IPS-18a (cell line): ENCODE results near the gene KCNJ14.
A peak's percentile ranks its signal among the peaks of the same experiment; 100 is the strongest.

Experiments
- H3K27ac ChIP-seq: one replicate; pipeline ENCODE4 v1.5.1; 2013; ENCODE audit warnings: low read length
- H3K27me3 ChIP-seq: one replicate; pipeline ENCODE4 v1.6.1; 2013; ENCODE audit warnings: mild to moderate bottlenecking, low read length; ENCODE audit not compliant: control insufficient read depth, insufficient read depth
- H3K36me3 ChIP-seq: one replicate; pipeline ENCODE4 v1.6.1; 2013; ENCODE audit warnings: low read depth, low read length; ENCODE audit not compliant: control insufficient read depth
- H3K4me1 ChIP-seq: one replicate; pipeline ENCODE4 v1.6.1; 2013; ENCODE audit warnings: low read depth, low read length; ENCODE audit not compliant: control insufficient read depth
- H3K4me3 ChIP-seq: one replicate; pipeline ENCODE4 v1.5.1; 2013; ENCODE audit warnings: low read length
- H3K9ac ChIP-seq: one replicate; pipeline ENCODE4 v1.6.1; 2013; ENCODE audit warnings: mild to moderate bottlenecking, low read length, moderate library complexity
- H3K9me3 ChIP-seq: one replicate; pipeline ENCODE4 v1.6.1; 2013; ENCODE audit warnings: low read depth, low read length; ENCODE audit not compliant: control insufficient read depth

Gene KCNJ14

GRCh38 chr19:48446579-48446978 is 8.8 kb upstream of the KCNJ14 start:
- Histone ChIP-seq H3K36me3 (peaks cover 41% of the 10 kb centered on the region), H3K27me3 (no peaks in the 10 kb centered on the region), H3K9ac (peak overlapping the region; percentile 94), H3K4me3 (peak overlapping the region; percentile 91), H3K9me3 (no peaks in the 10 kb centered on the region), H3K4me1 (peaks cover 5% of the 10 kb centered on the region), H3K27ac (no peak overlapping the region)

- H3K27me3 ChIP-seq: no peaks in the 10 kb centered on the region
- peaks cover 5% of the 10 kb centered on the region for H3K4me1 ChIP-seq
- no peak overlapping the region for H3K9ac ChIP-seq
- no peak overlapping the region for H3K4me3 ChIP-seq
- no peak overlapping the region for H3K27ac ChIP-seq
- no peaks in the 10 kb centered on the region for H3K9me3 ChIP-seq
- peaks cover 57% of the 10 kb centered on the region for H3K36me3 ChIP-seq
Measured at GRCh38 chr19:48448563-48448962, 6.8 kb upstream of the KCNJ14 start.

GRCh38 chr19:48450441-48450840 is 4.9 kb upstream of the KCNJ14 start:
- no peak overlapping the region for H3K27ac ChIP-seq
- no peaks in the 10 kb centered on the region for H3K4me1 ChIP-seq
- H3K9me3 ChIP-seq: no peaks in the 10 kb centered on the region
- H3K9ac ChIP-seq: no peak overlapping the region
- H3K4me3 ChIP-seq: no peak overlapping the region
- no peaks in the 10 kb centered on the region for H3K27me3 ChIP-seq
- peaks cover 67% of the 10 kb centered on the region for H3K36me3 ChIP-seq

DNA sequence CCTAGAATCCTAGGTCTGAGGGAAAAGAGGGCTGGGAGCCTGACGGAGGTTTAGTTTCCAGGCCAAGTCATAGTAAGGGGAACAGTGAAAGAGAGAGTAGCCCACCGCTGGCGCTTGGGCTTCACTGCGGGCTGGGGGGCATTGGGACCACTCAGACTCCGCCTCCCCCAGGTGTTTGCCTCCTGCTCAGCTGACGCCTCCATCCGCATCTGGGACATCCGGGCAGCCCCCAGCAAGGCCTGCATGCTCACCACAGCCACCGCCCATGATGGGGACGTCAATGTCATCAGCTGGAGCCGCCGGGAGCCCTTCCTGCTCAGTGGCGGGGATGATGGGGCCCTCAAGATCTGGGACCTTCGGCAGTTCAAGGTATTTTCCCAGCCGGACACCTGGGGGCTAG is 4.5 kb upstream of the KCNJ14 start:
- Histone ChIP-seq H3K27me3 (no peaks in the 10 kb centered on the region), H3K36me3 (peaks cover 72% of the 10 kb centered on the region), H3K4me1 (no peaks in the 10 kb centered on the region), H3K4me3 (no peak overlapping the region), H3K9me3 (no peaks in the 10 kb centered on the region), H3K27ac (no peak overlapping the region), H3K9ac (no peak overlapping the region)

DNA sequence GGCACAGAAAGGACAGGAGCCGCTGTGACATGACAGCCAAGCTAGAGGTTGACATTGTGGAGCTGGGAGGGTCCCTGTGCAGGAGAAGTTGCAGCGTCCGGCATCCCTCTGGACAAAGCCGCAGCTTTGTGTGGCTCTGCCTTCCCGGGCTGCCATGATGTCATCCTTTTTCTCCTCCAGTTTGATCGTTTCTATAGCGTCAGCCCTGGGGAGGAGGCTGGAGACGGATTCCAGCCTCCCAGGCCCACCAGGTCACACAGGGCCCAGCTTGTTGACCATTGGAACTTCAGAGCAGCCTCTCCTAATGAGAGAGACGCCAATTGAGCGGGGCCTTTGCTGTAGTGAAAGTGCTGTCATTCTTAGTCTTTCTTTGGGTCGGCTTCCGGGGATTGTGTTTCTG is 3.8 kb upstream of the KCNJ14 start:
- no peak overlapping the region for H3K27ac ChIP-seq
- no peak overlapping the region for H3K9ac ChIP-seq
- H3K4me3 ChIP-seq: no peak overlapping the region
- no peaks in the 10 kb centered on the region for H3K9me3 ChIP-seq
- H3K36me3 ChIP-seq: peaks cover 78% of the 10 kb centered on the region
- no peaks in the 10 kb centered on the region for H3K27me3 ChIP-seq
- H3K4me1 ChIP-seq: no peaks in the 10 kb centered on the region

GRCh38 chr19:48452289-48453190 is 2.8 kb upstream of the KCNJ14 start:
- Histone ChIP-seq H3K36me3 (peaks cover 79% of the 10 kb centered on the region), H3K27ac (no peak overlapping the region), H3K9me3 (no peaks in the 10 kb centered on the region), H3K4me1 (no peaks in the 10 kb centered on the region), H3K9ac (no peak overlapping the region), H3K4me3 (no peak overlapping the region), H3K27me3 (no peaks in the 10 kb centered on the region)

DNA sequence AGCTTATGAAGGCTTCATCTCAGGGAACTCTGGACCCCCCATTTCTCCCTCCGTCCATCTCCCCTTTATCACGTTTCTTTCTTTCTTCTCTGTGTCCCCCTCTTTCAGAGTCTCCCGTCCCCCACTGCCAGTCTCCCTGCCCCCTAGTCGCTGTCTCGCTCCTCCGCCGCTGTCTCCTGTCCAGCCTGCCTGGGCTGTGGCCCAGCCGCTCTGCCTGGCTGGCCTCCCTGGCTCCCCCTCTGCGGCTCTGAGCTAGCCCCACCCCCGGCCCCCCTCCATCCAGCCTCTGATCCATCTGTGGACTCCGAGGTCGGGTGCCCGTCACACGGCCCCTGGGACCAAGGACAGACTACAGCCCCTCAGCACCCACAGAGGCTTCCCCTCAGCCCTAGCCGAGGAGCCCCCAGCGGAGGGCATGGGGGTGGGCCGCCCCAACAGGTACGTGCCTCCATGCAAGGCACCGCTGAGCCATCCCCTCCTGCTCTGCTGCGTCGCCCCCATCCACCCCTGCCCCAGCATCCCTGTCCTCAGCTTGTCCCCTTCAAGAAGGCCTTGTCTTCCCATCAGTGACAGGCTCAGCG is 1.1 kb upstream of the KCNJ14 start:
- H3K9ac ChIP-seq: no peak overlapping the region
- peaks cover 65% of the 10 kb centered on the region for H3K36me3 ChIP-seq
- no peak overlapping the region for H3K27ac ChIP-seq
- no peaks in the 10 kb centered on the region for H3K4me1 ChIP-seq
- no peaks in the 10 kb centered on the region for H3K9me3 ChIP-seq
- H3K27me3 ChIP-seq: no peaks in the 10 kb centered on the region
- H3K4me3 ChIP-seq: no peak overlapping the region

DNA sequence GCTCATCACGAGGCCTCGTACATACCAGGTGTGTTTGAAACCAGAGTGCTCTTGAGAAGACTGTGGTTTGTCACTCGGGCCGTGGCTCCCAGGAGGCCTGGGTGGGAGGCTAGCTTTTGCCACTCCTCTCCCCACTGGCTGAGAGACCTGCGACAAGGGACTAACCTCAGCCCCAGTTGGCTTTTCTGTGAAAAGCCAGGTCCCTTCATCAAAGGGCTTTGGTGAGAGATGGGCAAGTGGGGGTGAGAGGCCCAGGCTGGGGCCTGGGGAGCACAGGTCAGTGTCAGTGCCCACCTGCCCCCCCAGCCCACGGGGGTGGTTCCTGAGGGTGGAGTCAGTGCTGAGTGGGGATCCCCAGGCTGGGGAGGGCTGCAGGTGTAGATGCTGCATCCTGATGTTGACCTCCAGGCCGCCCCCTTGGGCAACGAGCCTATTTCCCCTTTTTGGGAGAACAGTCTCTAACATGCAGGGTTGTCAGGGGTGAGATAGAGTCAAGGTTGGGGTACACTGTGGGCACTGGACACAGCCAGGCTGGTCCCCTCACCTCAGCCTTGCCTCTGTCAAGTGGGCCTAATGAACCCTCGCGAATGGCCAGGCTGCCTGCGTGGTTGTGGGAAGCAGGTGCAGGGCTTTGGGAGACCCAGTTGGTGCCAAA is 661 bp downstream of the KCNJ14 start:
- Histone ChIP-seq H3K4me3 (no peak overlapping the region), H3K36me3 (peaks cover 47% of the 10 kb centered on the region)

GRCh38 chr19:48456864-48457263 is 1.5 kb downstream of the KCNJ14 start:
- Histone ChIP-seq H3K4me3 (no peak overlapping the region), H3K4me1 (no peaks in the 10 kb centered on the region), H3K27ac (no peak overlapping the region), H3K9me3 (no peaks in the 10 kb centered on the region), H3K36me3 (peaks cover 39% of the 10 kb centered on the region), H3K27me3 (no peaks in the 10 kb centered on the region), H3K9ac (no peak overlapping the region)

More for the DNA sequence above, 661 bp downstream of the KCNJ14 start:
- H3K4me1 ChIP-seq: no peaks in the 10 kb centered on the region
- H3K9me3 ChIP-seq: no peaks in the 10 kb centered on the region
- no peak overlapping the region for H3K27ac ChIP-seq
- H3K9ac ChIP-seq: no peak overlapping the region
- H3K27me3 ChIP-seq: no peaks in the 10 kb centered on the region

GRCh38 chr19:48458016-48458415 is 2.6 kb downstream of the KCNJ14 start:
- peaks cover 30% of the 10 kb centered on the region for H3K36me3 ChIP-seq
- no peaks in the 10 kb centered on the region for H3K27me3 ChIP-seq
- H3K9me3 ChIP-seq: no peaks in the 10 kb centered on the region
- H3K27ac ChIP-seq: no peak overlapping the region
- no peak overlapping the region for H3K4me3 ChIP-seq
- no peak overlapping the region for H3K9ac ChIP-seq
- no peaks in the 10 kb centered on the region for H3K4me1 ChIP-seq

DNA sequence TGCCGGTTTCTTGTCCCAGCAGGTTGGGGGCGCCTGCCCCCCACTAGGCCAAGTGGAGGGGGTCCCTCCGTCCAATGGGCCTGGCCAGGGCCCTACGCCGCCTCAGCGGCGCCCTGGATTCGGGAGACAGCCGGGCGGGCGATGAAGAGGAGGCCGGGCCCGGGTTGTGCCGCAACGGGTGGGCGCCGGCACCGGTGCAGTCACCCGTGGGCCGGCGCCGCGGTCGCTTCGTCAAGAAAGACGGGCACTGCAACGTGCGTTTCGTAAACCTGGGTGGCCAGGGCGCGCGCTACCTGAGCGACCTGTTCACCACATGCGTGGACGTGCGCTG is 6.2 kb downstream of the KCNJ14 start:
- Histone ChIP-seq H3K4me1 (no peaks in the 10 kb centered on the region), H3K36me3 (peaks cover 4% of the 10 kb centered on the region), H3K27ac (no peak overlapping the region), H3K27me3 (no peaks in the 10 kb centered on the region), H3K4me3 (no peak overlapping the region), H3K9me3 (no peaks in the 10 kb centered on the region), H3K9ac (no peak overlapping the region)
